Measurements from ENCODE around the gene CHD1L. TPM values are rescaled to one million over a fixed set of nuclear protein-coding genes. Genes with fewer than 3 reads are reported as not detected.

Gene CHD1L
- total and polyA plus RNA-seq, 2 of the 13 experiments (the other 11 are each of a cell fraction or from before 2014, with no cell fraction given) = 74.3 to 111 TPM

DNA sequence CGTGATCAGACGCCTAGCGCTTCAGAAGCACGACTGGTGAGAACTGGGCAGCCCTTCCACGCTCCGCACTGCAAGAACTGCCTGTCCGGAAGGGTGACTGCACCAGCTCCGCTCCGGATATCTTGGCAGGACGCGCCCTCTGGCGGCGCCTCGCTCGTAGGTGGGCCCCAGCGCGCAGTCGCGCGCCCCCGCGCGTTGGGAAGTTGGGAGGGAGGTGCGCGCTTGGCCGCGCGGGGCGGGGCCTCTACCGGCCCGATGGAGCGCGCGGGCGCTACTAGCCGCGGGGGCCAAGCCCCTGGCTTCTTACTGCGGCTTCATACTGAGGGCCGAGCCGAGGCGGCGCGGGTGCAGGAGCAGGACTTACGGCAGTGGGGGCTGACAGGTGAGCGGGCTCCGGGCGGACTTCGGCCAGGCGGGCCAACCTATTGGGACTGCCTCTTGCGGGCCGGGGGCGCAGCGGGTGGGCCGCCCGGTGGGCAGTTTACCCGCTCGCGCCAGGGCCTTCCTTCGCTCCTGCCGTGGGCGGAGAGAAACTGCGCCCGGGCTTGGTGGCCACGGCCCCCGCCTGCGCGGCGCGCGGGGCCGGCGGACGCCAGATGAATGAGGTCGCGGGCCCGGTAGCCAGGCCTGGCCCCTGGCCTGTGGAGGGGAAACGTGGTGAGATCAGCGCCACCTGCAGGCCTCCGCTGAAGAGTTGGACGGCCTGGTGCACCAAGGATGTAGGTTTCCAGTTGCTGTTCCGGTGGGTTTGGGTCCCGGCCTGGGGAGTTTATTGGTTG, at the start of gene CHD1L (continued):
- TF ChIP-seq, protein P1, sequence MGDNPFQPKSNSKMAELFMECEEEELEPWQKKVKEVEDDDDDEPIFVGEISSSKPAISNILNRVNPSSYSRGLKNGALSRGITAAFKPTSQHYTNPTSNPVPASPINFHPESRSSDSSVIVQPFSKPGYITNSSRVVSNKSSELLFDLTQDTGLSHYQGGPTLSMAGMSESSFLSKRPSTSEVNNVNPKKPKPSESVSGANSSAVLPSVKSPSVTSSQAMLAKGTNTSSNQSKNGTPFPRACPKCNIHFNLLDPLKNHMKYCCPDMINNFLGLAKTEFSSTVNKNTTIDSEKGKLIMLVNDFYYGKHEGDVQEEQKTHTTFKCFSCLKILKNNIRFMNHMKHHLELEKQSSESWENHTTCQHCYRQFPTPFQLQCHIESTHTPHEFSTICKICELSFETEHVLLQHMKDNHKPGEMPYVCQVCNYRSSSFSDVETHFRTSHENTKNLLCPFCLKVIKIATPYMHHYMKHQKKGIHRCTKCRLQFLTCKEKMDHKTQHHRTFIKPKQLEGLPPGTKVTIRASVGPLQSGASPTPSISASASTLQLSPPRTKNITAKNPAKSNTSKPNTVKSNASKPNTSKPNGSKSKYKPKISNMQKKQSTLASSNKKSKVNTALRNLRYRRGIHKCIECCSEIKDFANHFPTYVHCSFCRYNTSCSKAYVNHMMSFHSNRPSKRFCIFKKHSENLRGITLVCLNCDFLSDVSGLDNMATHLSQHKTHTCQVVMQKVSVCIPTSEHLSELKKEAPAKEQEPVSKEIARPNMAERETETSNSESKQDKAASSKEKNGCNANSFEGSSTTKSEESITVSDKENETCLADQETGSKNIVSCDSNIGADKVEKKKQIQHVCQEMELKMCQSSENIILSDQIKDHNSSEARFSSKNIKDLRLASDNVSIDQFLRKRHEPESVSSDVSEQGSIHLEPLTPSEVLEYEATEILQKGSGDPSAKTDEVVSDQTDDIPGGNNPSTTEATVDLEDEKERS (CRISPR knock-in tag; IDR thresholded peaks at IDR 0.05) = peak; percentile 41; the same call in 1 of the 2 replicates
- TF ChIP-seq ZNF782 (CRISPR knock-in tag; IDR thresholded peaks at IDR 0.05; ENCODE audit: borderline replicate concordance) (no peak), KDM5B (CRISPR knock-in tag; IDR thresholded peaks at IDR 0.05; ENCODE audit: borderline replicate concordance) (peak; percentile 84; the same call in 1 of the 2 replicates), ZC3H13 (CRISPR knock-in tag; IDR thresholded peaks at IDR 0.05) (peak; percentile 83; the same call in 1 of the 2 replicates), ZNF24 (IDR thresholded peaks at IDR 0.05) (no peak), ZNF326 (CRISPR knock-in tag; IDR thresholded peaks at IDR 0.05; ENCODE audit: borderline replicate concordance) (no peak), NR2F1 (CRISPR knock-in tag; IDR thresholded peaks at IDR 0.05) (no peak), HES4 (CRISPR knock-in tag; IDR thresholded peaks at IDR 0.05; ENCODE audit: borderline replicate concordance) (0 out of 2 replicates have a peak, but pooled peaks have one; percentile 82), ZNF333 (CRISPR knock-in tag; IDR thresholded peaks at IDR 0.05; ENCODE audit: borderline replicate concordance) (no peak), KLF13 (CRISPR knock-in tag; IDR thresholded peaks at IDR 0.05) (no peak), TAF1 (CRISPR knock-in tag; IDR thresholded peaks at IDR 0.05) (peak; percentile 74; the same call in 1 of the 2 replicates), ARNT (IDR thresholded peaks at IDR 0.05) (no peak), EP300 (IDR thresholded peaks at IDR 0.05; ENCODE audit: low read depth in 2 of 2, low read length in 2 of 2) (0 out of 4 replicates have a peak, but pooled peaks of 1 of the 2 experiments have one; percentile 33), EP300 (CRISPR knock-in tag; IDR thresholded peaks at IDR 0.05; ENCODE audit: borderline replicate concordance) (no peak; the same call in 1 of the 2 replicates), ZNF446 (CRISPR knock-in tag; IDR thresholded peaks at IDR 0.05) (peak; percentile 79), ZNF564 (CRISPR knock-in tag; IDR thresholded peaks at IDR 0.05) (no peak; the same call in 1 of the 2 replicates), RFXAP (CRISPR knock-in tag; IDR thresholded peaks at IDR 0.05; ENCODE audit: borderline replicate concordance) (0 out of 2 replicates have a peak, but pooled peaks have one; percentile 71)
- TF ChIP-seq, protein P2, sequence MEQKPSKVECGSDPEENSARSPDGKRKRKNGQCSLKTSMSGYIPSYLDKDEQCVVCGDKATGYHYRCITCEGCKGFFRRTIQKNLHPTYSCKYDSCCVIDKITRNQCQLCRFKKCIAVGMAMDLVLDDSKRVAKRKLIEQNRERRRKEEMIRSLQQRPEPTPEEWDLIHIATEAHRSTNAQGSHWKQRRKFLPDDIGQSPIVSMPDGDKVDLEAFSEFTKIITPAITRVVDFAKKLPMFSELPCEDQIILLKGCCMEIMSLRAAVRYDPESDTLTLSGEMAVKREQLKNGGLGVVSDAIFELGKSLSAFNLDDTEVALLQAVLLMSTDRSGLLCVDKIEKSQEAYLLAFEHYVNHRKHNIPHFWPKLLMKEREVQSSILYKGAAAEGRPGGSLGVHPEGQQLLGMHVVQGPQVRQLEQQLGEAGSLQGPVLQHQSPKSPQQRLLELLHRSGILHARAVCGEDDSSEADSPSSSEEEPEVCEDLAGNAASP (CRISPR knock-in tag; IDR thresholded peaks at IDR 0.05; ENCODE audit: borderline replicate concordance) = peak; percentile 68
- TF ChIP-seq, protein P3, sequence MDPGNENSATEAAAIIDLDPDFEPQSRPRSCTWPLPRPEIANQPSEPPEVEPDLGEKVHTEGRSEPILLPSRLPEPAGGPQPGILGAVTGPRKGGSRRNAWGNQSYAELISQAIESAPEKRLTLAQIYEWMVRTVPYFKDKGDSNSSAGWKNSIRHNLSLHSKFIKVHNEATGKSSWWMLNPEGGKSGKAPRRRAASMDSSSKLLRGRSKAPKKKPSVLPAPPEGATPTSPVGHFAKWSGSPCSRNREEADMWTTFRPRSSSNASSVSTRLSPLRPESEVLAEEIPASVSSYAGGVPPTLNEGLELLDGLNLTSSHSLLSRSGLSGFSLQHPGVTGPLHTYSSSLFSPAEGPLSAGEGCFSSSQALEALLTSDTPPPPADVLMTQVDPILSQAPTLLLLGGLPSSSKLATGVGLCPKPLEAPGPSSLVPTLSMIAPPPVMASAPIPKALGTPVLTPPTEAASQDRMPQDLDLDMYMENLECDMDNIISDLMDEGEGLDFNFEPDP (CRISPR knock-in tag; conservative IDR thresholded peaks at IDR 0.05) = no peak
- TF ChIP-seq, protein P4, sequence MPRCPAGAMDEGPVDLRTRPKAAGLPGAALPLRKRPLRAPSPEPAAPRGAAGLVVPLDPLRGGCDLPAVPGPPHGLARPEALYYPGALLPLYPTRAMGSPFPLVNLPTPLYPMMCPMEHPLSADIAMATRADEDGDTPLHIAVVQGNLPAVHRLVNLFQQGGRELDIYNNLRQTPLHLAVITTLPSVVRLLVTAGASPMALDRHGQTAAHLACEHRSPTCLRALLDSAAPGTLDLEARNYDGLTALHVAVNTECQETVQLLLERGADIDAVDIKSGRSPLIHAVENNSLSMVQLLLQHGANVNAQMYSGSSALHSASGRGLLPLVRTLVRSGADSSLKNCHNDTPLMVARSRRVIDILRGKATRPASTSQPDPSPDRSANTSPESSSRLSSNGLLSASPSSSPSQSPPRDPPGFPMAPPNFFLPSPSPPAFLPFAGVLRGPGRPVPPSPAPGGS (CRISPR knock-in tag; IDR thresholded peaks at IDR 0.05) = peak; percentile 61
